ENCODE results near the gene IL15RA.

IL15RA gene

GRCh38 chr10:5978230-5978489 is 817 bp upstream of the IL15RA start:
- Histone ChIP-seq H3K9me3 (ENCODE audit: severe bottlenecking) (no peaks in the 10 kb centered on the region), H3K27me3 (ENCODE audit: insufficient read depth, poor library complexity, severe bottlenecking) (no peaks in the 10 kb centered on the region), H3K36me3 (ENCODE audit: low read depth) (no peaks in the 10 kb centered on the region), H3K4me3 (ENCODE audit: severe bottlenecking) (peak overlapping the region; percentile 62), H3K4me1 (ENCODE audit: insufficient read depth, poor library complexity, severe bottlenecking) (no peaks in the 10 kb centered on the region), H3K27ac (ENCODE audit: poor library complexity, severe bottlenecking) (no peak overlapping the region)
- peak; percentile 7 for TF ChIP-seq CTCF (IDR thresholded peaks at IDR 0.05; ENCODE audit: poor library complexity, severe bottlenecking)
- DNase-seq (ENCODE audit: low spot score) (no peak), ATAC-seq (ENCODE audit: low read depth) (no peak)

- H3K9me3 ChIP-seq (ENCODE audit: severe bottlenecking) = no peaks in the 10 kb centered on the region
- TF ChIP-seq CTCF (IDR thresholded peaks at IDR 0.05; ENCODE audit: poor library complexity, severe bottlenecking) = no peak
- H3K27ac ChIP-seq (ENCODE audit: poor library complexity, severe bottlenecking) = peak overlapping the region; percentile 48
- H3K36me3 ChIP-seq (ENCODE audit: low read depth) = no peaks in the 10 kb centered on the region
- no peaks in the 10 kb centered on the region for H3K27me3 ChIP-seq (ENCODE audit: insufficient read depth, poor library complexity, severe bottlenecking)
- DNase-seq (ENCODE audit: low spot score) (no peak), ATAC-seq (ENCODE audit: low read depth) (peak; percentile 41)
- peak overlapping the region; percentile 62 for H3K4me3 ChIP-seq (ENCODE audit: severe bottlenecking)
- H3K4me1 ChIP-seq (ENCODE audit: insufficient read depth, poor library complexity, severe bottlenecking) = peaks cover under 1% of the 10 kb centered on the region
Observed at GRCh38 chr10:5976512-5977470, 552 bp downstream of the IL15RA start.

GRCh38 chr10:5975641-5976473 is 1.5 kb downstream of the IL15RA start:
- H3K4me3 ChIP-seq (ENCODE audit: severe bottlenecking) = peak overlapping the region; percentile 62

GRCh38 chr10:5973069-5973468 is 4.3 kb downstream of the IL15RA start:
- Histone ChIP-seq H3K4me3 (ENCODE audit: severe bottlenecking) (no peak overlapping the region), H3K4me1 (ENCODE audit: insufficient read depth, poor library complexity, severe bottlenecking) (peaks cover 10% of the 10 kb centered on the region), H3K36me3 (ENCODE audit: low read depth) (no peaks in the 10 kb centered on the region), H3K27me3 (ENCODE audit: insufficient read depth, poor library complexity, severe bottlenecking) (no peaks in the 10 kb centered on the region), H3K27ac (ENCODE audit: poor library complexity, severe bottlenecking) (no peak overlapping the region), H3K9me3 (ENCODE audit: severe bottlenecking) (no peaks in the 10 kb centered on the region)
- ATAC-seq (ENCODE audit: low read depth) (no peak), DNase-seq (ENCODE audit: low spot score) (no peak)
- TF ChIP-seq CTCF (IDR thresholded peaks at IDR 0.05; ENCODE audit: poor library complexity, severe bottlenecking) = no peak

More at GRCh38 chr10:5975641-5976473, 1.5 kb downstream of the IL15RA start:
- H3K27me3 ChIP-seq (ENCODE audit: insufficient read depth, poor library complexity, severe bottlenecking) = no peaks in the 10 kb centered on the region
- H3K4me1 ChIP-seq (ENCODE audit: insufficient read depth, poor library complexity, severe bottlenecking) = peaks cover 10% of the 10 kb centered on the region
- H3K36me3 ChIP-seq (ENCODE audit: low read depth) = no peaks in the 10 kb centered on the region
- TF ChIP-seq CTCF (IDR thresholded peaks at IDR 0.05; ENCODE audit: poor library complexity, severe bottlenecking) = no peak
- no peak for ATAC-seq (ENCODE audit: low read depth)
- DNase-seq (ENCODE audit: low spot score) = no peak
- peak overlapping the region; percentile 48 for H3K27ac ChIP-seq (ENCODE audit: poor library complexity, severe bottlenecking)
- no peaks in the 10 kb centered on the region for H3K9me3 ChIP-seq (ENCODE audit: severe bottlenecking)
